NCI-H1694 (cell line): Measurements from ENCODE around the gene GRID1.
A peak's percentile ranks its signal among the peaks of the same experiment; 100 is the strongest.

Experiments used
- DNase-seq: peaks from one replicate; lab custom pipeline; 2025; lab: John Stamatoyannopoulos, UW

The GRID1 gene

GRCh38 chr10:85925201-85925750 is 441.3 kb downstream of the GRID1 start:
- DNase-seq: no peak

- no peak for DNase-seq
Observed at GRCh38 chr10:85924382-85925102, 442.1 kb downstream of the GRID1 start.

DNA sequence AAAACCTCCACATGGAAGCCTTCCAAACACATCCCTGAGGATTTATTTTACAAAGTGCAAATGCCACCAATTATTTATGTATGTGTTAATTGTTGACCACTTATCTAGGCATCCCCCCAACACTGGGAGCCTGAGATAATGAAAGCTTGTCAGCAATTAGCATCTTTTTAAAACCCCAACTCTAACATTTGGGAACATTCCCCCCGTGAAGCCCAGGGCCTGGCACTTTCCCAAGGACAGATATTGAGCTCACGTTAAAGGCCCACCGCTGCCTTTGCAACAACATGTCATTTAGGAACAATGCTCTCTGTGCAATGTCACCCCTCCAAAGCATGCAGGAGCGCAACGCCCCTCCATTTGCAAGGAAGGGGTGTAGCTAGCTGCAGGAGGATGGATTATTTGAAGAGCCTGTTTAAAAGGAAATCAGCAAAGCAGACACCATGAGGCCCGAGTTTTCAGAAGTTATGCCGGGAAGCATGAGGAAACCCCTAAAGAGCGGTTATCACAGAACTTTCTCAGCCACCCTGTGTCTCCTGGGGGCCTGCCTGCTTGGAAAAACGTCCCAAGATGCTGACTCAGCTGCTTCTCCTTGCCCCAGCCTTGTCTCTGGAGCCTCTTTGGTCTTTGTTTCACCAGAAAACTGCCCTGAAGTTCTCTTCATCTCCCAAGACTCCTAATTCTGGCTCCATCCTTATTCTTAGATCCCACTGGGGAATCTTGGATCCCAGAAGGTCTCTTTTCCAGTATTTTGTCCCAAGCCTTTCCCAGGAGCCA is 444.1 kb downstream of the GRID1 start:
- no peak for DNase-seq

DNA sequence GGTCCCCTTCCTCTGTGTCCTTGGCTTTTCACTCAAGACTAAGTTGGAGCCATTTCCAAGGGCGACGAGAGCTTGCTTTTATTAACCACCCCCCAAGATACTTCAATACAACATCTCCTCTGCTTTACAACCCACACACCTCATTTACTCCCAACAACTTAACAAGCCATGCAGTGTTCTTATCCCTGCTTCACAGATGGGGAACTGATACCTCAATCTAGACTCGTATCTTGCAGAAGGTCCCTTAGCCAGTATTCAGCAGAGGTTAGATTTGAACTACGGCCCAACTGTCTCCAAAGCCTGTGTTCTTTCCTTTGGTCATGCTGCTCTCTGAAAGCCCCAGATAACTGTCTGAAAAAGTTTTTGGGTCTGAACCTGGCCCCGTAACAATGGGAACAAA is 444.8 kb downstream of the GRID1 start:
- DNase-seq: no peak

- no peak for DNase-seq
Observed at GRCh38 chr10:85920311-85920710, 446.3 kb downstream of the GRID1 start.

DNA sequence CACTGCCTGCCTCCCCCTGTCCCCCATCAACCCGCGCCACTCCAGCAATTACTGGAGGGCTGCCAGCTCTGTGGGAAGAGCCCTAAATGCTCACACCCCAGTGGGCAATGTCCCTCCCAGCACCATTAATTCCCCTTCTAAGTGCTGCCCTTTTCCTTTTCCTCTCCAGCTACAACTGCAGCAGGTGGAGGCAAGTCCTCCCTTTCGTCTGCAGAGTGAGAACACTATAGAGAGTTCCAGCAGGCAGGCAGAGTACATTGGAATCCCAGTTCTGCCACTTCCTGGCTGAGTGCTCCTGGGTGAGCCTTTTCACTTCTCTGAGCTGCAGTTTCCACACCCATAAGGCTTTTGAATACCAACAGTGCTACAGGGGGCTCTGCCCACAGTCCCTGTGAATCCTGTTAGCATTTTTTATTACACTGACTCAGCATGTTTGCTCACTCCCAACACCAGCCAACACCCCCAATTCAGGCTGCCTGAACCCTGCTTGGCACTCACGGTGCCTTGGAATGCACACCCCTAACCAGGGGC is 447.0 kb downstream of the GRID1 start:
- no peak for DNase-seq

GRCh38 chr10:85918371-85918770 is 448.2 kb downstream of the GRID1 start:
- no peak for DNase-seq

GRCh38 chr10:85917601-85918000 is 449.0 kb downstream of the GRID1 start:
- DNase-seq: no peak

- DNase-seq: peak; percentile 81
Observed at GRCh38 chr10:85916994-85917573, 449.5 kb downstream of the GRID1 start.

GRCh38 chr10:85916286-85916685 is 450.3 kb downstream of the GRID1 start:
- no peak for DNase-seq

DNA sequence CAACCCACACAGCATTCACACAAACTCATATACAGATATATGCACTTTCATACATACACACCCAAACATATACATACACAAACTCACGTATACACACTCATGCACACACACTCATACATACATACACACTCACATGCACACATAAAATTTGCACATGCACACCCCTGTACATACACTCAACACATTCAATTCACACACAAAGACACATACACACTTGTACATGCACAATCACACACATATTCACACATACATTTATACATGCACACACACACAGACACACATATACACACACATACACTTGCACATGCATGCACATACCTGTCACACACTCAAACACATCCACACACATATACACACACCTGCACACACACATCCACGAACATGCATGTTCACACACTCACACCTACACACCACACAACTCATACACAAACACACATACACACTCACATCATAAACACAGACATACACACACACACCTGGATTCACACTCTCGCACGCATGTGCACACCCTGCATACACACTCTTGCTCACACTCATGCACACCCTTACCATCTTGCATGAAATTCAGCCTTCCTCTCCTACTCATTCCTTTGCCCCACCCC is 451.2 kb downstream of the GRID1 start:
- DNase-seq: no peak

GRCh38 chr10:85914720-85915119 is 451.9 kb downstream of the GRID1 start:
- no peak for DNase-seq

DNA sequence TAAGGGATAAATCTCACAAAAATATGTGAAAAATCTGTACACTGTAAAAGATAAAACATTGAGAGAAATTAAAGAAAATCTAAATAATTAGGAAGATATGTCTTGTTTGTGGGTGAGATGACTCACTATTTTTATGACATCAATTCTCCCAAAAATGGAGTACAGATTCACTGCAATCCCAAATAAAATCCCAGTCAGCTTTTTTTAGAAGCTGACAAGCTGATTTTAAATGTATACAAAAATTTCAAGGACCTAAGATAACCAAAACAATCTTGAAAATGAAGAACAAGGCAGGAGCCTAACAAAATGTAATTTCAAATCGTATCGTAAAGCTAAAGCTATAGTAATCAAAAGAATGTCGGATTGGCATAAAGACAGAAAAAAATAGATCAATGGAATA is 458.1 kb downstream of the GRID1 start:
- no peak for DNase-seq

- no peak for DNase-seq
Observed at GRCh38 chr10:85902051-85902450, 464.5 kb downstream of the GRID1 start.

DNA sequence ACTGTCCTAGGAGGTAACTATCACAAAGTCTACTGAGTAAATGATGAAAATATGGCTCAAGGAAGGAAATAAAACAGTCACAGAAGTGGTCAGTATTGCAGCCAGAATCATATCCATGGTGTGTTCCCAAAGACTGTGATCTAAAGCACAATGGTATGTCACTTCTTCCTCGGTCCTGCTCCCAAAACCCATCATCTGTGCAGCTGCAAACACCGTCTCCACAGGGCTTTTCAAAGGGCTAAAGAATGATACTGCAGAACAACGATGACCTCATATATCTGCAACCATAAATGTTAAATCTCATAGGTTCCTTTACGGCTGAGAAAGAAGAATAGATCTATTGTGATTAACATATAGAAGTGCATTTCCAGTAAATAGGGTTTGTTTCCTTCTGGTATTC is 465.0 kb downstream of the GRID1 start:
- no peak for DNase-seq

DNA sequence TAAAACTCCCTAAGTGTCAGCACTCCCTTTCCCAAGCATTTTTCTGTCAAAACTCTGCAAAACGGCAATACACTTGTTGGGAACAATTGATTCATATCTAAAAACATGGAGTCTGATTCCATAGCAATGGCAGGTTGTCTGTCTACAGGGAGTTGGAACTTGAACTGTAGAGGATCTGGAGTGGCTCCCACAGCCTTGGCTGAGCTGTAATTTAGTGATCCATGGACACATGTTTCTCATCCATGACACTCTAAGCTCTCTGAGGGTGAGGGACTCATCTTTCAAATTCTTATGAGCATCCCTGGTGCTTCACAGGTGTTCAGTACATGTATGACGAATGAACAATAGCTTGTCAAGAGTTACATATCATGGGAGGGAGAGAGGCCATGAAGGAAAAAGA is 466.1 kb downstream of the GRID1 start:
- no peak for DNase-seq

GRCh38 chr10:85900061-85900460 is 466.5 kb downstream of the GRID1 start:
- no peak for DNase-seq

- DNase-seq: no peak
Observed at GRCh38 chr10:85891472-85891871, 475.1 kb downstream of the GRID1 start.

- no peak for DNase-seq
Observed at GRCh38 chr10:85888559-85888958, 478.0 kb downstream of the GRID1 start.

DNA sequence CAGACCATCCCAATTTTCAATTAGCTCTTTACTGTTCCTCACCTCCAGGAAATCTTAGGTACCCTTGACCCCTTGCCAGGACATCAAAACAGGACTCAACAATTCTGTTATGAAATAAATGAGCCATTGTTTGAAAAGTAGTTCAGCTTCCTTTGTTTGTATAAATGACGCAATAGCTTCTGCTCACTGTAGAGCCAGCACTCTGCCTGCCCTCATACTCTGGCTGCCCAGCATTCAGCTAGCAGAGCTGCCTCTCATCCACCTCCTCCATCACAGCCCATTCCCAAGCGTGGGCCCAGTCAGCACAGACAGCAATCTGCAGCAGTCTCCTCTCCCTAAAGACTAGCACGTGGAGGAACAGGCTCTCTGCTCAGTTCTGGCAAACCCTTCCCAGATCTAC is 478.6 kb downstream of the GRID1 start:
- DNase-seq: no peak

DNA sequence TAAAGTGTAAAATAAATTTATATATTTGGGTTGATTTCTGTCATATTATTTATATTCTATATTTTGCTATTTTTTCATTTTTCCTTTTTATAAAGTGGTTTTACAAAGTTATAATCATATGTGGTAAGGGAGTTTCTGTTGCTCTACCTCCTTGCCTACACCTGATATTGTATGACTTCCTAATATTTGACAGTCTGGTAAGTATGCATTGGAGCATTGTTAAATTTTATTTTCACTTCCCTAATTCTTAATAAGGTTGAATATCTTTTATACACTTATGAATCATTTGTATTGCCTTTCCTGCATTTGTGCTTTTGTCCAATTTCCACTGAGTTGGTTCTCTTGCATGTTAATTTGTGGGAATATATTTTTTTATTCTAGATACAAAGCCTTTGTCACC is 492.4 kb downstream of the GRID1 start:
- DNase-seq: no peak

- no peak for DNase-seq
Observed at GRCh38 chr10:85873063-85873462, 493.5 kb downstream of the GRID1 start.
